K562 (cell line): ENCODE results near the gene FRMPD2. TPM values are rescaled to one million over a fixed set of nuclear protein-coding genes. Genes with fewer than 3 reads are reported as not detected.

ENCODE experiments used
- ATAC-seq: fragments of 200-7000 bp; cut with Tn5 transposase; 3 replicates; pipeline ENCODE4 v1.9.1; 2020; ENCODE audit warnings: moderate library complexity
- BruUV-seq: library from RNA; stranded (reverse); fragments of 400-500 nt; replicated peaks from 2 replicates; lab custom pipeline; 2021; lab: Mats Ljungman, UMichigan
- CTCF ChIA-PET: fragments of 300-600 bp; formaldehyde crosslinking; extraction: SDS; loops from one replicate; lab custom pipeline; 2021; ENCODE audit warnings: low intra/inter-chr PET ratio; lab: Yijun Ruan, JAX
- POLR2A ChIA-PET: fragments of 300-600, 350-650 bp; sonication (Branson Sonifier 250); formaldehyde crosslinking; extraction: SDS; loops from one replicate; lab custom pipeline; 2021; ENCODE audit warnings: antibody characterized with exemption, inconsistent platforms; lab: Yijun Ruan, JAX
- DNase-seq, 4 experiments: peaks; one replicate each; pipeline versions ENCODE4 v3.0.0 to v3.0.0-alpha.2; 2011 to 2018; ENCODE audit warnings: low spot score in 3 of 4, mixed read lengths in 3 of 4; ENCODE audit errors: extremely low read depth in 1 of 4
- FAIRE-seq: peaks from 2 replicates; lab custom pipeline; 2011; peaks lifted over from hg19 to GRCh38; lab: Jason Lieb, UNC
- H2AFZ ChIP-seq: 2 replicates; pipeline ENCODE4 v1.6.0; 2011; ENCODE audit warnings: low read depth, low read length, control low read depth, inconsistent platforms
- H3K27ac ChIP-seq: fragments of 200-600 bp; 3 replicates; pipeline ENCODE4 v1.8.0; 2011; ENCODE audit warnings: low read depth, mild to moderate bottlenecking, control low read depth, inconsistent platforms, low read length, moderate library complexity, mixed read lengths; ENCODE audit errors: extremely low read depth
- H3K27me3 ChIP-seq, 2 experiments: fragments of 300-600 bp in 1 of 2; 2 replicates in 1 of 2; 3 replicates in 1 of 2; pipeline versions ENCODE4 v1.6.0 to v1.8.0; 2011; ENCODE audit warnings: inconsistent platforms in 2 of 2, low read length in 2 of 2, mild to moderate bottlenecking in 1 of 2, mixed read lengths in 1 of 2, moderate library complexity in 1 of 2; ENCODE audit not compliant: control insufficient read depth in 2 of 2, insufficient read depth in 2 of 2
- H3K36me3 ChIP-seq: fragments of 300-600 bp; 3 replicates; pipeline ENCODE4 v1.8.0; 2011; ENCODE audit warnings: mild to moderate bottlenecking, low read length, inconsistent platforms; ENCODE audit not compliant: control insufficient read depth, insufficient read depth
- H3K4me1 ChIP-seq, 2 experiments: fragments of 200-600 bp in 1 of 2; replicated peaks in 1 of 2; 2 replicates in 1 of 2; 3 replicates in 1 of 2; pipeline versions ENCODE4 v1.5.1 to v1.8.0; 2011; ENCODE audit warnings: inconsistent platforms in 2 of 2, low read length in 2 of 2, mild to moderate bottlenecking in 1 of 2, mixed read lengths in 1 of 2, moderate library complexity in 1 of 2; ENCODE audit not compliant: control insufficient read depth in 2 of 2, insufficient read depth in 2 of 2
- H3K4me2 ChIP-seq: 2 replicates; pipeline ENCODE4 v1.6.1; 2011; ENCODE audit warnings: low read length, control low read depth, inconsistent platforms, mixed read lengths; ENCODE audit not compliant: insufficient read depth
- H3K4me3 ChIP-seq: fragments of 200-600 bp; sonication (generic), shearing (Covaris generic); 2 replicates; pipeline ENCODE4 v1.5.1; 2016; ENCODE audit warnings: control low read depth, inconsistent platforms
- H3K79me2 ChIP-seq: fragments of 200-600 bp; 3 replicates; pipeline ENCODE4 v1.8.0; 2011; ENCODE audit warnings: low read length, inconsistent platforms; ENCODE audit not compliant: control insufficient read depth, insufficient read depth
- H3K9ac ChIP-seq, 2 experiments: 2 replicates each; pipeline versions ENCODE4 v1.6.0 to v1.6.1; 2011; ENCODE audit warnings: low read depth in 2 of 2, low read length in 2 of 2, control low read depth in 1 of 2, inconsistent platforms in 1 of 2, mild to moderate bottlenecking in 1 of 2, mixed read lengths in 1 of 2; ENCODE audit not compliant: insufficient read depth in 1 of 2
- H3K9me1 ChIP-seq: one replicate; pipeline ENCODE4 v1.6.0; 2011; ENCODE audit warnings: inconsistent platforms, mild to moderate bottlenecking, low read length, moderate library complexity; ENCODE audit not compliant: control insufficient read depth, insufficient read depth
- H3K9me3 ChIP-seq: replicated peaks from 2 replicates; pipeline ENCODE4 v1.5.1; 2011; ENCODE audit warnings: low read depth, low read length, inconsistent platforms; ENCODE audit not compliant: control insufficient read depth, insufficient read depth
- H4K20me1 ChIP-seq: replicated peaks from 2 replicates; pipeline ENCODE4 v1.6.1; 2011; ENCODE audit warnings: low read length, inconsistent platforms, mixed read lengths; ENCODE audit not compliant: control insufficient read depth, insufficient read depth
- CBX2 ChIP-seq: fragments of 200-600 bp; sonication (generic); IDR thresholded peaks from one replicate; pipeline ENCODE4 v1.6.1; 2012; ENCODE audit warnings: mild to moderate bottlenecking, low read length, inconsistent platforms; ENCODE audit not compliant: insufficient read depth, poor library complexity, severe bottlenecking
- CREB1 ChIP-seq, 2 experiments: sonication (generic) in 1 of 2; formaldehyde crosslinking in 1 of 2; IDR thresholded peaks; 2 replicates each; pipeline versions ENCODE4 v1.6.1 to v1.8.0; 2012 to 2022; ENCODE audit warnings: inconsistent platforms in 1 of 2, mild to moderate bottlenecking in 1 of 2, missing genetic modification reagents in 1 of 2, moderate library complexity in 1 of 2
- DIDO1 ChIP-seq: fragments of 450-650 bp; IDR thresholded peaks from 2 replicates; pipeline ENCODE4 v1.6.1; 2016; ENCODE audit warnings: low read depth, missing biosample characterization, missing genetic modification characterization
- E2F8 ChIP-seq: fragments of 450-650 bp; IDR thresholded peaks from 2 replicates; pipeline ENCODE4 v1.7.1; 2018; ENCODE audit warnings: mild to moderate bottlenecking, low read depth; ENCODE audit not compliant: partially characterized antibody
- LEF1 ChIP-seq: fragments of 450-650 bp; IDR thresholded peaks from 2 replicates; pipeline ENCODE4 v1.6.1; 2016; ENCODE audit warnings: mild to moderate bottlenecking
- MTA2 ChIP-seq: fragments of 450-650 bp; IDR thresholded peaks from 2 replicates; pipeline ENCODE4 v1.6.1; 2016; ENCODE audit warnings: low read depth
- POLR2AphosphoS5 ChIP-seq: IDR thresholded peaks from 2 replicates; pipeline ENCODE4 v1.6.1; 2011; ENCODE audit warnings: mild to moderate bottlenecking, low read depth, low read length, moderate library complexity; ENCODE audit not compliant: control insufficient read depth, insufficient read depth
- RB1 ChIP-seq: fragments of 450-650 bp; IDR thresholded peaks from 2 replicates; pipeline ENCODE4 v1.6.1; 2017; ENCODE audit warnings: low read depth, mild to moderate bottlenecking
- TCF15 ChIP-seq: fragments of 250-450 bp; sonication (Bioruptor Pico); IDR thresholded peaks from 2 replicates; pipeline ENCODE4 v1.8.0; 2022; ENCODE audit warnings: moderate library complexity, mild to moderate bottlenecking, inconsistent platforms
- THAP7 ChIP-seq: fragments of 250-450 bp; sonication (Bioruptor Pico); IDR thresholded peaks from 2 replicates; pipeline ENCODE4 v1.5.0; 2021
- U2AF1 ChIP-seq: fragments of 200-400 bp; formaldehyde crosslinking; optimal IDR thresholded peaks from 2 replicates; pipeline ENCODE3; 2017; ENCODE audit warnings: mild to moderate bottlenecking, low read depth, low read length, moderate library complexity
- ZKSCAN3 ChIP-seq: fragments of 250-450 bp; sonication (Bioruptor Pico); IDR thresholded peaks from 2 replicates; pipeline ENCODE4 v1.4.0; 2020
- ZNF134 ChIP-seq: fragments of 250-450 bp; sonication (Bioruptor Pico); conservative IDR thresholded peaks from 2 replicates; pipeline ENCODE4 v1.4.0; 2020
- ZNF740 ChIP-seq, 3 experiments: fragments of 200-800 bp in 1 of 3; sonication (Bioruptor generic) in 1 of 3; sonication (generic) in 1 of 3; formaldehyde crosslinking in 1 of 3; IDR thresholded peaks; 2 replicates each; pipeline versions ENCODE4 v1.6.1 to v1.8.0; 2016 to 2022; ENCODE audit warnings: mild to moderate bottlenecking in 2 of 3, missing compliant biosample characterization in 2 of 3, missing genetic modification characterization in 2 of 3, missing genetic modification reagents in 1 of 3
- ZZZ3 ChIP-seq: fragments of 450-650 bp; IDR thresholded peaks from 2 replicates; pipeline ENCODE4 v1.6.1; 2016; ENCODE audit warnings: antibody characterized with exemption, mild to moderate bottlenecking, moderate library complexity
- WGBS: fragments of 100-300 bp; shearing (Covaris generic); methylation state at CpG from one replicate; pipeline ENCODE4 v1.1.6; 2016; ENCODE audit warnings: low coverage, mixed read lengths; ENCODE audit not compliant: insufficient coverage; ENCODE audit errors: missing lambda C conversion rate; 5-methylcytosine and 5-hydroxymethylcytosine counted together
- in situ Hi-C: fragments of 300-500 bp; cut with MboI; formaldehyde crosslinking; loops from 4 replicates; pipeline ENCODE4 v1.15.0; 2018; ENCODE audit warnings: inconsistent platforms, mixed read lengths
- intact Hi-C: fragments of 100-400 bp; cut with micrococcal nuclease; formaldehyde crosslinking; loops from 2 replicates; pipeline ENCODE4 v1.14.2; 2022
- polyA plus RNA-seq, 8 experiments: library from polyadenylated mRNA; depleted of rRNA in 4 of 8; stranded (reverse) in 5 of 8; unstranded in 3 of 8; fragments of >200 nt; fragmentation: Nextera tagmentation in 2 of 8; fragmentation: Illumina TruSeq in 1 of 8; extraction: Ambion mirVana in 2 of 8; extraction: Trizol in 1 of 8; gene quantifications; 2 replicates each; pipeline versions ENCODE4 v1.2.1 to v1.2.3, GENCODE V29; 2011 to 2014; ENCODE audit warnings: inconsistent platforms in 1 of 8, missing spikeins in 1 of 8
- total RNA-seq, 7 experiments: library from RNA; depleted of rRNA in 6 of 7; stranded (reverse); fragments of >200 nt in 6 of 7; fragmentation: Illumina TruSeq in 2 of 7; extraction: Trizol in 2 of 7; gene quantifications; 2 replicates each; pipeline versions ENCODE4 v1.2.1 to v1.2.3, GENCODE V29; 2011 to 2021; ENCODE audit warnings: low replicate concordance in 1 of 7

The FRMPD2 gene
- total and polyA plus RNA-seq, 9 of the 15 experiments (the other 6 are each of a cell fraction or from before 2014, with no cell fraction given): 0.12 to 0.95 (median 0.33) TPM

GRCh38 chr10:48258105-48258504 lies 16.4 kb downstream of the FRMPD2 start:
- no peaks in the 10 kb centered on the region for H3K9me1 ChIP-seq
- no peaks in the 10 kb centered on the region for H3K9me3 ChIP-seq
- H3K27me3 ChIP-seq: peaks cover 8 to 22% of the 10 kb centered on the region in 2 experiments
- ChIA-PET POLR2A (interaction anchor here (0.8 kb wide), 1 partner anchor 10 kb away, joined by 3 read pairs; no protein-coding TSS in a partner anchor), CTCF (no interaction called here)
- H3K27ac ChIP-seq: no peak overlapping the region
- no peak for DNase-seq
- no peak for FAIRE-seq
- 0% methylated on average over 1 of the region's 1 CpG for WGBS
- no peaks in the 10 kb centered on the region for H4K20me1 ChIP-seq
- H3K4me2 ChIP-seq: no peak overlapping the region
- in situ Hi-C loops: no loop called here
- no peak for ATAC-seq
- H3K4me1 ChIP-seq: no peaks in the 10 kb centered on the region
- no peaks in the 10 kb centered on the region for H3K36me3 ChIP-seq
- H3K4me3 ChIP-seq: no peak overlapping the region
- no peak overlapping the region for H3K9ac ChIP-seq
- H3K79me2 ChIP-seq: no peaks in the 10 kb centered on the region
- intact Hi-C loops: loop anchor here (5.0 kb wide), 1 partner anchor 49 kb away; the partner anchor contains the start of gene MAPK8
- BruUV-seq: no TSS peak
- no peak overlapping the region for H2AFZ ChIP-seq
- TF ChIP-seq DIDO1 (tag) (no peak), MTA2 (no peak), CREB1 (IDR thresholded peaks at IDR 0.05) (no peak), CREB1 (CRISPR knock-in tag; IDR thresholded peaks at IDR 0.05) (no peak), ZZZ3 (no peak), CBX2 (no peak), THAP7 (CRISPR knock-in tag) (no peak), POLR2AphosphoS5 (no peak), E2F8 (no peak), LEF1 (no peak), TCF15 (CRISPR knock-in tag) (no peak), RB1 (no peak), ZKSCAN3 (CRISPR knock-in tag) (no peak), U2AF1 (no peak), ZNF740 (CRISPR knock-in tag; IDR thresholded peaks at IDR 0.05) (no peak), ZNF740 (tag; IDR thresholded peaks at IDR 0.05) (no peak), ZNF134 (CRISPR knock-in tag) (no peak)
